HEK293T (cell line): ENCODE results near the gene DISP3.
A peak's percentile ranks its signal among the peaks of the same experiment; 100 is the strongest.

Experiments
- CTCF ChIA-PET: fragments of 350-600 bp; formaldehyde crosslinking; extraction: SDS; loops from one replicate; lab custom pipeline; 2021; ENCODE audit warnings: antibody characterized with exemption, inconsistent platforms; lab: Yijun Ruan, JAX
- POLR2A ChIA-PET: fragments of 350-600 bp; formaldehyde crosslinking; extraction: SDS; loops from one replicate; lab custom pipeline; 2020; ENCODE audit warnings: antibody characterized with exemption, inconsistent platforms; lab: Yijun Ruan, JAX
- DNase-seq: peaks from one replicate; pipeline ENCODE4 v3.0.0; 2012; ENCODE audit warnings: mixed read lengths; ENCODE audit errors: extremely low spot score
- ARNT ChIP-seq: fragments of 450-650 bp; IDR thresholded peaks from 2 replicates; pipeline ENCODE4 v1.6.1; 2017; ENCODE audit warnings: mild to moderate bottlenecking
- BHLHE40 ChIP-seq: fragments of 450-650 bp; IDR thresholded peaks from 2 replicates; pipeline ENCODE4 v1.6.1; 2016; ENCODE audit warnings: mild to moderate bottlenecking, moderate library complexity, borderline replicate concordance
- CTBP1 ChIP-seq: fragments of 450-650 bp; IDR thresholded peaks from 2 replicates; pipeline ENCODE4 v1.6.1; 2016; ENCODE audit warnings: borderline replicate concordance
- ELF4 ChIP-seq: fragments of 450-650 bp; IDR thresholded peaks from 2 replicates; pipeline ENCODE4 v1.6.1; 2017; ENCODE audit warnings: antibody characterized with exemption
- FOXA1 ChIP-seq: fragments of 450-650 bp; IDR thresholded peaks from 2 replicates; pipeline ENCODE4 v1.6.1; 2016; ENCODE audit warnings: mild to moderate bottlenecking
- FOXK2 ChIP-seq: fragments of 450-650 bp; IDR thresholded peaks from 2 replicates; pipeline ENCODE4 v1.6.1; 2016; ENCODE audit warnings: mild to moderate bottlenecking
- FOXM1 ChIP-seq: fragments of 450-650 bp; IDR thresholded peaks from 2 replicates; pipeline ENCODE4 v1.6.1; 2017; ENCODE audit warnings: mild to moderate bottlenecking, borderline replicate concordance
- HDGF ChIP-seq: fragments of 450-650 bp; IDR thresholded peaks from 2 replicates; pipeline ENCODE4 v1.6.1; 2017; ENCODE audit warnings: antibody characterized with exemption, borderline replicate concordance
- L3MBTL2 ChIP-seq: fragments of 450-650 bp; conservative IDR thresholded peaks from 2 replicates; pipeline ENCODE4 v1.6.1; 2016; ENCODE audit warnings: mild to moderate bottlenecking
- LEF1 ChIP-seq: fragments of 450-650 bp; IDR thresholded peaks from 2 replicates; pipeline ENCODE4 v1.6.1; 2017; ENCODE audit warnings: mild to moderate bottlenecking, borderline replicate concordance
- NFRKB ChIP-seq: fragments of 450-650 bp; IDR thresholded peaks from 2 replicates; pipeline ENCODE4 v1.6.1; 2016; ENCODE audit warnings: mild to moderate bottlenecking, moderate library complexity
- PKNOX1 ChIP-seq: fragments of 450-650 bp; IDR thresholded peaks from 2 replicates; pipeline ENCODE4 v1.6.1; 2016
- SP1 ChIP-seq: fragments of 450-650 bp; IDR thresholded peaks from 2 replicates; pipeline ENCODE4 v1.6.1; 2017
- SUZ12 ChIP-seq: fragments of 450-650 bp; IDR thresholded peaks from 2 replicates; pipeline ENCODE4 v1.6.1; 2016; ENCODE audit warnings: mild to moderate bottlenecking
- TARDBP ChIP-seq: fragments of 450-650 bp; IDR thresholded peaks from 2 replicates; pipeline ENCODE4 v1.6.1; 2016
- ZNF384 ChIP-seq: fragments of 450-650 bp; IDR thresholded peaks from 2 replicates; pipeline ENCODE4 v1.6.1; 2016

The DISP3 gene

GRCh38 chr1:11478571-11479374 is at the start of gene DISP3:
TSS of gene DISP3 (plus strand) at chr1:11479155. CDS start at chr1:11500993, 21,838 bp downstream.
- DNase-seq, result peak; percentile 95
- POLR2A ChIA-PET, result interaction anchor here (0.6 to 2.0 kb wide), 8 partner anchors 11 to 187 kb away, joined by 3 to 10 read pairs (median 4); no protein-coding TSS in a partner anchor
- CTCF ChIA-PET, result interaction anchor here (0.6 to 1.0 kb wide), 3 partner anchors 12 to 165 kb away, joined by 3 to 4 read pairs (median 3); no protein-coding TSS in a partner anchor
- peak; percentile 2; the same call in 1 of the 2 replicates for TF ChIP-seq ARNT
- TF ChIP-seq BHLHE40, result peak; percentile 61; the same call in 1 of the 2 replicates
- peak; percentile 55; the same call in 1 of the 2 replicates for TF ChIP-seq LEF1
- TF ChIP-seq NFRKB, result no peak
- TF ChIP-seq FOXM1, result peak; percentile 95

- no peak for TF ChIP-seq BHLHE40
- no peak for TF ChIP-seq ELF4
- no peak for TF ChIP-seq PKNOX1
- TF ChIP-seq L3MBTL2, result no peak
- no peak for TF ChIP-seq ZNF384
- no peak for TF ChIP-seq FOXK2
- no peak for TF ChIP-seq FOXM1
- TF ChIP-seq SUZ12, result no peak
- no peak for TF ChIP-seq CTBP1
- POLR2A ChIA-PET, result no interaction called here
- no peak for DNase-seq
- CTCF ChIA-PET, result no interaction called here
Observed at GRCh38 chr1:11429226-11429625, 49.7 kb upstream of the DISP3 start.

- TF ChIP-seq L3MBTL2, result no peak
- TF ChIP-seq NFRKB, result no peak
- TF ChIP-seq CTBP1, result no peak
- no peak for TF ChIP-seq BHLHE40
- TF ChIP-seq FOXK2, result no peak
- no peak for TF ChIP-seq FOXA1
- no peak for TF ChIP-seq SUZ12
- no peak for TF ChIP-seq ARNT
- POLR2A ChIA-PET, result no interaction called here
- CTCF ChIA-PET, result no interaction called here
- no peak for DNase-seq
Observed at GRCh38 chr1:11429935-11430334, 49.0 kb upstream of the DISP3 start.

- POLR2A ChIA-PET, result no interaction called here
- TF ChIP-seq LEF1, result no peak
- no peak for TF ChIP-seq CTBP1
- TF ChIP-seq NFRKB, result no peak
- no peak for TF ChIP-seq SUZ12
- no peak for TF ChIP-seq FOXA1
- TF ChIP-seq ELF4, result no peak
- no peak for TF ChIP-seq SP1
- TF ChIP-seq BHLHE40, result no peak
- TF ChIP-seq ZNF384, result no peak
- TF ChIP-seq FOXK2, result no peak
- no peak for TF ChIP-seq HDGF
- no peak for TF ChIP-seq L3MBTL2
- TF ChIP-seq PKNOX1, result no peak
- TF ChIP-seq FOXM1, result no peak
- no peak for TF ChIP-seq ARNT
- CTCF ChIA-PET, result no interaction called here
- DNase-seq, result no peak
Observed at GRCh38 chr1:11431941-11432507, 46.9 kb upstream of the DISP3 start.

- DNase-seq, result no peak
- TF ChIP-seq LEF1, result no peak
- no peak for TF ChIP-seq ZNF384
- TF ChIP-seq ELF4, result no peak
- no peak for TF ChIP-seq BHLHE40
- CTCF ChIA-PET, result no interaction called here
- POLR2A ChIA-PET, result no interaction called here
Observed at GRCh38 chr1:11432526-11432925, 46.4 kb upstream of the DISP3 start.

GRCh38 chr1:11434501-11434900 is 44.5 kb upstream of the DISP3 start:
- CTCF ChIA-PET, result no interaction called here
- POLR2A ChIA-PET, result no interaction called here
- TF ChIP-seq ZNF384 (no peak), NFRKB (no peak), FOXK2 (no peak), PKNOX1 (no peak), SP1 (no peak), BHLHE40 (no peak), LEF1 (no peak), CTBP1 (no peak), HDGF (no peak), SUZ12 (no peak), TARDBP (no peak), L3MBTL2 (no peak), FOXA1 (no peak), FOXM1 (no peak), ELF4 (no peak), ARNT (no peak)

More at GRCh38 chr1:11434501-11434900, 44.5 kb upstream of the DISP3 start:
- no peak for DNase-seq
